ENCODE measurements around the gene ELAVL4. TPM values are rescaled to one million over a fixed set of nuclear protein-coding genes. Genes with fewer than 3 reads are reported as not detected.

Gene ELAVL4
- polyA plus RNA-seq, 1 experiment: not detected

DNA sequence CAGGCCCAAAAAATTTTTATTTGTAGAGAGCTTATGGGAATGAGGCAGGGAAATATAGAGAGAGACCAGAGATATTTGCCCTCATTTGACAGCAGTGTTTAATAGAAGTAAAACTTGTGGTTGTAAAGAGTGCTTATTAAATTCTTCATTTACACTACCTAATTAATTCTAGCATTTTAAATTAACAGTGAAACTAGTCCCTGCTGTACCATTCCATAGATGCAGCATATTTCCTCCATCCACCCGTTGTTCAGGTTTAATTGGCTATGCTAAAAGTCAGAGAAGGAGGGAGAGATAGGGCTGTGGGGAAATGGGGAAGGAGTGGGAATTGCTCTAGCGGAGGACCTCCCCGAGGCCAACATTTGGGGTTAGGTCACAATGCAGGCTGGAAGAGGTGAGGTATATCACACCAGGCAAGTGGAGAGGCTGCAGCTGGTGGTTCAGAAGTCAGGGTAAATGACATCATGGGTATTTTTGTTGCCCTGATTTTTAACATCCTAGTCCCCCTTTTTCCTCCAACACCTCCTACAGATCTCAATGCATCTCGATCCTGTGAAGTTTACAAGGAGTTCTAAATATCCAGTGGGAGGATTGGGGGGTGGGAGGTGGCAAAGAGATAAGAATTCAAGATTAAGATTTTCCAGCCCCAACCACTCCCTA lies 38.6 kb downstream of the ELAVL4 start:
- H3K4me3 ChIP-seq (ENCODE audit: low read depth, low read length): no peak overlapping the region
- ChIA-PET CTCF (no interaction called here), POLR2A (no interaction called here)
- no peak for DNase-seq (ENCODE audit: low read depth, low spot score)
- TF ChIP-seq, protein P1, sequence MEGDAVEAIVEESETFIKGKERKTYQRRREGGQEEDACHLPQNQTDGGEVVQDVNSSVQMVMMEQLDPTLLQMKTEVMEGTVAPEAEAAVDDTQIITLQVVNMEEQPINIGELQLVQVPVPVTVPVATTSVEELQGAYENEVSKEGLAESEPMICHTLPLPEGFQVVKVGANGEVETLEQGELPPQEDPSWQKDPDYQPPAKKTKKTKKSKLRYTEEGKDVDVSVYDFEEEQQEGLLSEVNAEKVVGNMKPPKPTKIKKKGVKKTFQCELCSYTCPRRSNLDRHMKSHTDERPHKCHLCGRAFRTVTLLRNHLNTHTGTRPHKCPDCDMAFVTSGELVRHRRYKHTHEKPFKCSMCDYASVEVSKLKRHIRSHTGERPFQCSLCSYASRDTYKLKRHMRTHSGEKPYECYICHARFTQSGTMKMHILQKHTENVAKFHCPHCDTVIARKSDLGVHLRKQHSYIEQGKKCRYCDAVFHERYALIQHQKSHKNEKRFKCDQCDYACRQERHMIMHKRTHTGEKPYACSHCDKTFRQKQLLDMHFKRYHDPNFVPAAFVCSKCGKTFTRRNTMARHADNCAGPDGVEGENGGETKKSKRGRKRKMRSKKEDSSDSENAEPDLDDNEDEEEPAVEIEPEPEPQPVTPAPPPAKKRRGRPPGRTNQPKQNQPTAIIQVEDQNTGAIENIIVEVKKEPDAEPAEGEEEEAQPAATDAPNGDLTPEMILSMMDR (IDR thresholded peaks at IDR 0.05; ENCODE audit: low read depth, low read length): no peak
- no peak overlapping the region for H3K27ac ChIP-seq (ENCODE audit: low read depth, low read length)
- H3K9me3 ChIP-seq (ENCODE audit: control insufficient read depth, insufficient read depth, low read length): no peaks in the 10 kb centered on the region
- no peaks in the 10 kb centered on the region for H3K27me3 ChIP-seq (ENCODE audit: control insufficient read depth, insufficient read depth, low read length)

DNA sequence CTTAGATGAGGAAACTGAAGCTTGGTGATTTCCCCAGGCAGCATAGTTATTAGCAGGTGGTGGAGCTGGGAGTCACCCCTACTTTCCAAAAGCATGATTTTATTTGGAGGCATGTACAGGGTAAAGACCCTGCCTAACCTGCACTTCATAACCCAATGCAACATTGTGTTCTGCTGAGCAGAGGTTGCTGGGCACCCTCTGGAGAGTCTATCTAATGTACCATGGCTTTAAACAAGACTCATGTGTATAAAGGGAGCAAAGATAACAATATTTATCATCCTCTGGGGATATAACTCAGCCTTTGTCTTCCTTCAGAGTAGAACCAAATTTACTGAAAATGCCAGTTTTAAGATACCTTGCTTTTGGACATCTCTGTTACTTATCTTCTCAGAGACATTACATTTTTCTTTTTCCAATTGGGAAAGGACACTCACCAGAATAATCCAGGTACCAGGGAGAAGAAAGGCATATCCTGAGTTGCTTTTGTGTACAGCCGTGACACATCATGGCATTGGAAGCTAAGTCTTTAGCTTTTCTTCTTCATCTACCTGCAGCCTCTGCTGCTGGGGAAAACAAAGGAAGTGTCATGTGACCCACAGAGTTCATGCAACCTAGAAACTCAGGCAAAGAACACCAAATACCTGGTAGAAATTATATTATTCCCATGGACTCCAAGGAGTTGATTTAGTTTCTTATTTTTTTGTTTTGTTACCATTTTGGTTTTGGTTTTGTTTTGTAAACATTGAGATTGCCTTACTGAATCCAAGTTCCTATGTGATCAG lies 39.6 kb downstream of the ELAVL4 start:
- Histone ChIP-seq H3K27me3 (ENCODE audit: control insufficient read depth, insufficient read depth, low read length) (no peaks in the 10 kb centered on the region), H3K27ac (ENCODE audit: low read depth, low read length) (no peak overlapping the region), H3K4me3 (ENCODE audit: low read depth, low read length) (no peak overlapping the region), H3K9me3 (ENCODE audit: control insufficient read depth, insufficient read depth, low read length) (no peaks in the 10 kb centered on the region)
- CTCF ChIA-PET: no interaction called here
- POLR2A ChIA-PET: no interaction called here
- TF ChIP-seq, protein P1 (IDR thresholded peaks at IDR 0.05; ENCODE audit: low read depth, low read length): no peak
- DNase-seq (ENCODE audit: low read depth, low spot score): no peak

DNA sequence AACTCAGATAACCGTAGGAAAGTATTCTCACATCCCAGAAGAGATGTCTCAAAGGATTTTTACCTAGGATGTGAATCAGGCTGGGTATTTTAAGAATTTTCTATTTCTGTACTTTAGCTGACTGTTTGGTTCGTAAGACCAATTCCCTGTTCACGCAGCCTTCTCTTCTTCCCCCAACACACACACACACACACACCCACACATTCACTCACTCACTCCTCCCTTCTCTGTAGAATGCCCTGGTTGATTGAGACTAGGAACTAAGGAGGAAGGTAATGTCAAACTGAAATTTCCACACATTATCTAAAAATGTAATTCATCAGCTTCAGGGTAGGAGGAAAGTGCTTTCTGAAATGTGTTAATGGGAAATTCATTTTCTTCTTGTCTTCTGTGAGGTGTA lies 43.5 kb downstream of the ELAVL4 start:
- H3K4me3 ChIP-seq (ENCODE audit: low read depth, low read length): no peak overlapping the region
- DNase-seq (ENCODE audit: low read depth, low spot score): no peak
- POLR2A ChIA-PET: no interaction called here
- H3K9me3 ChIP-seq (ENCODE audit: control insufficient read depth, insufficient read depth, low read length): 0 out of 2 replicates have a peak, but pooled peaks cover 3% of the 10 kb centered on the region
- TF ChIP-seq, protein P1 (IDR thresholded peaks at IDR 0.05; ENCODE audit: low read depth, low read length): no peak
- H3K27me3 ChIP-seq (ENCODE audit: control insufficient read depth, insufficient read depth, low read length): no peaks in the 10 kb centered on the region
- CTCF ChIA-PET: no interaction called here
- no peak overlapping the region for H3K27ac ChIP-seq (ENCODE audit: low read depth, low read length)

DNA sequence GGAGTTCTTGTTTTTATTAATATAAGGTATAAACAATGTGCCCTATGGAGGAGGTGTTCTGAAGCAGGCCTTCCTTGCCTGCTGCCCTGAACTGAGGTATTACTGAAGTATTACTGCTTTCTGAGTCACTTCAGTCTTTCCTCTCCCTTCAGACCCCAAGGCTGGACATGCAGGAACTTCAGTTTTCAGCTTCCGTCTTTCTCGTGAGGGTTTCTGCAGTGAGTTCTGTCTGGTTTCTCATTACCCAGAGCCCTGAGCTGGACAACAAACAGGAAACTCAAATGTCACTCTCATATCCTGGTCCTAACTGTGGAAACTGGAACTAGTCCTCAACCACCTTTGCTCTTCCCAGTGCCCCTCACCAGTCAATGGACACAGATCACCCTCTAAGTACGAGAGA lies 46.8 kb downstream of the ELAVL4 start:
- no peak for DNase-seq (ENCODE audit: low read depth, low spot score)
- H3K27ac ChIP-seq (ENCODE audit: low read depth, low read length): no peak overlapping the region
- H3K9me3 ChIP-seq (ENCODE audit: control insufficient read depth, insufficient read depth, low read length): 0 out of 2 replicates have a peak, but pooled peaks cover 3% of the 10 kb centered on the region
- no peaks in the 10 kb centered on the region for H3K27me3 ChIP-seq (ENCODE audit: control insufficient read depth, insufficient read depth, low read length)
- TF ChIP-seq, protein P1 (IDR thresholded peaks at IDR 0.05; ENCODE audit: low read depth, low read length): no peak
- H3K4me3 ChIP-seq (ENCODE audit: low read depth, low read length): no peak overlapping the region
- POLR2A ChIA-PET: no interaction called here
- CTCF ChIA-PET: no interaction called here
